ENCODE measurements around the gene ZFPM1. TPM values are rescaled to one million over a fixed set of nuclear protein-coding genes. Genes with fewer than 3 reads are reported as not detected.

ZFPM1 gene
- total and polyA plus RNA-seq, 2 of the 8 experiments (the other 6 are each of a cell fraction or from before 2014, with no cell fraction given): 0.74 to 4.8 TPM

- WGBS, 2 experiments (ENCODE audit: extremely low coverage in 1 of 2, insufficient coverage in 1 of 2, insufficient read length in 1 of 2, insufficient replicate concordance in 2 of 2, low coverage in 1 of 2, low lambda C conversion rate in 2 of 2, missing lambda C conversion rate in 1 of 2): 89% methylated on average over 26 of the region's 39 CpGs; no CpG with 5 or more reads in 1 of the 2 experiments
- FAIRE-seq (no peak), DNase-seq (ENCODE audit: low read depth in 1 of 2, low spot score in 2 of 2) (no peak)
- Histone ChIP-seq H2AFZ (ENCODE audit: low read length) (no peak overlapping the region), H3K27ac (ENCODE audit: low read depth, low read length) (no peak overlapping the region), H2BK5ac (ENCODE audit: low read depth, low read length) (no peak overlapping the region), H3K79me1 (ENCODE audit: low read depth, low read length) (no peaks in the 10 kb centered on the region; the same call in 1 of the 2 replicates), H3K23me2 (ENCODE audit: low read depth, low read length) (no peaks in the 10 kb centered on the region), H3K79me2 (ENCODE audit: control insufficient read depth in 1 of 2, insufficient read depth in 2 of 2, low read length in 2 of 2) (no peaks in the 10 kb centered on the region), H3K4ac (replicated peaks; ENCODE audit: insufficient read length, low read depth, low read length) (no peak overlapping the region), H2BK12ac (ENCODE audit: low read depth, low read length) (0 out of 2 replicates have a peak overlapping the region, but pooled peaks have one; percentile 23), H3K18ac (ENCODE audit: extremely low read depth, low read length) (no peak overlapping the region), H3K4me1 (replicated peaks in 1 of 4; ENCODE audit: control insufficient read depth in 3 of 4, insufficient read depth in 4 of 4, low read length in 3 of 4) (peaks cover 0 to 9% (median 7%) of the 10 kb centered on the region in 4 experiments; a peak in 5 of 7 replicates), H4K8ac (ENCODE audit: extremely low read depth, insufficient read depth, low read length) (peak overlapping the region; percentile 51), H3K23ac (ENCODE audit: insufficient read length) (no peak overlapping the region), H2BK15ac (ENCODE audit: low read length) (no peak overlapping the region), H3K56ac (replicated peaks; ENCODE audit: insufficient read length, low read depth, low read length) (no peak overlapping the region), H3K4me2 (ENCODE audit: insufficient read depth in 1 of 2, low read depth in 2 of 2, low read length in 2 of 2) (no peak overlapping the region), H3K36me3 (ENCODE audit: control insufficient read depth in 2 of 4, insufficient read depth in 4 of 4, low read length in 3 of 4) (no peaks in the 10 kb centered on the region; a peak in 1 of 8 replicates), H3K9me3 (ENCODE audit: insufficient read depth in 2 of 2, low read depth in 1 of 2, low read length in 1 of 2) (no peaks in the 10 kb centered on the region), H3K9ac (replicated peaks in 1 of 4; ENCODE audit: extremely low read depth in 1 of 4, low read depth in 3 of 4, low read length in 3 of 4) (no peak overlapping the region), H3K4me3 (ENCODE audit: extremely low read depth in 1 of 4, insufficient read depth in 2 of 4, low read depth in 3 of 4, low read length in 4 of 4) (no peak overlapping the region), H4K20me1 (replicated peaks in 1 of 2; ENCODE audit: control insufficient read depth in 1 of 2, insufficient read depth in 2 of 2, low read length in 2 of 2) (peaks cover 2 to 12% of the 10 kb centered on the region in 2 experiments), H3K27me3 (replicated peaks in 1 of 4; ENCODE audit: control insufficient read depth in 3 of 4, extremely low read depth in 1 of 4, insufficient read depth in 3 of 4, low read length in 3 of 4) (no peaks in the 10 kb centered on the region), H2BK120ac (replicated peaks; ENCODE audit: low read depth, low read length) (no peak overlapping the region), H2BK20ac (ENCODE audit: low read length) (no peak overlapping the region), H3K14ac (ENCODE audit: insufficient read length) (no peak overlapping the region), H2AK5ac (ENCODE audit: low read depth, low read length) (no peak overlapping the region), H4K5ac (ENCODE audit: insufficient read length, low read depth, low read length) (no peak overlapping the region), H4K91ac (replicated peaks; ENCODE audit: insufficient read length, low read length) (peak overlapping the region; percentile 40)
- CTCF ChIA-PET (ENCODE audit: partially characterized antibody): interaction anchor here (0.9 to 1.9 kb wide), 4 partner anchors 10 to 82 kb away, joined by 3 to 5 read pairs (median 4); no protein-coding TSS in a partner anchor
- POLR2A ChIA-PET (ENCODE audit: partially characterized antibody): interaction anchor here (1.6 kb wide), 1 partner anchor 18 kb away, joined by 4 read pairs; no protein-coding TSS in a partner anchor
- no peak for TF ChIP-seq SIX5 (IDR thresholded peaks at IDR 0.05; ENCODE audit: low read depth, low read length)
- no peak for TF ChIP-seq USF2 (IDR thresholded peaks at IDR 0.05; ENCODE audit: low read length)
- TF ChIP-seq GTF2F1 (IDR thresholded peaks at IDR 0.05; ENCODE audit: borderline replicate concordance, low read depth, low read length): no peak
- no peak for TF ChIP-seq SP2 (IDR thresholded peaks at IDR 0.05; ENCODE audit: low read length)
- TF ChIP-seq CHD1 (IDR thresholded peaks at IDR 0.05; ENCODE audit: low read depth, low read length): no peak
- TF ChIP-seq CREB1 (IDR thresholded peaks at IDR 0.05): no peak
- TF ChIP-seq POU5F1 (IDR thresholded peaks at IDR 0.05; ENCODE audit: low read depth, low read length): no peak
- TF ChIP-seq SRF (IDR thresholded peaks at IDR 0.05; ENCODE audit: low read depth, low read length): no peak
- no peak for TF ChIP-seq CEBPB (IDR thresholded peaks at IDR 0.05; ENCODE audit: low read depth, low read length)
- TF ChIP-seq PHF8 (conservative IDR thresholded peaks at IDR 0.05; ENCODE audit: low read depth, low read length): no peak
- TF ChIP-seq SIRT6 (IDR thresholded peaks at IDR 0.05; ENCODE audit: low read length): no peak
- no peak for TF ChIP-seq SP1 (IDR thresholded peaks at IDR 0.05; ENCODE audit: low read depth, low read length)
- no peak for TF ChIP-seq SP4 (IDR thresholded peaks at IDR 0.05; ENCODE audit: low read length)
These were observed 26.1 kb downstream of the ZFPM1 start for GRCh38 chr16:88478889-88479792.
